ENCODE data around the gene KCNH3. TPM values are rescaled to one million over a fixed set of nuclear protein-coding genes. Genes with fewer than 3 reads are reported as not detected.

KCNH3 gene
- total RNA-seq, 1 donor from 2014 or later: 0.41 TPM

GRCh38 chr12:49584591-49584990 lies 45.8 kb downstream of the KCNH3 start:
- Histone ChIP-seq H3K36me3 (no peaks in the 10 kb centered on the region), H3K27ac (replicated peaks) (peak overlapping the region; percentile 67), H3K27me3 (ENCODE audit: low read depth) (no peaks in the 10 kb centered on the region), H3K4me1 (peaks cover 57% of the 10 kb centered on the region), H3K4me3 (no peak overlapping the region), H3K9me3 (replicated peaks) (no peaks in the 10 kb centered on the region)
- no peak for DNase-seq
- TF ChIP-seq, protein P1, sequence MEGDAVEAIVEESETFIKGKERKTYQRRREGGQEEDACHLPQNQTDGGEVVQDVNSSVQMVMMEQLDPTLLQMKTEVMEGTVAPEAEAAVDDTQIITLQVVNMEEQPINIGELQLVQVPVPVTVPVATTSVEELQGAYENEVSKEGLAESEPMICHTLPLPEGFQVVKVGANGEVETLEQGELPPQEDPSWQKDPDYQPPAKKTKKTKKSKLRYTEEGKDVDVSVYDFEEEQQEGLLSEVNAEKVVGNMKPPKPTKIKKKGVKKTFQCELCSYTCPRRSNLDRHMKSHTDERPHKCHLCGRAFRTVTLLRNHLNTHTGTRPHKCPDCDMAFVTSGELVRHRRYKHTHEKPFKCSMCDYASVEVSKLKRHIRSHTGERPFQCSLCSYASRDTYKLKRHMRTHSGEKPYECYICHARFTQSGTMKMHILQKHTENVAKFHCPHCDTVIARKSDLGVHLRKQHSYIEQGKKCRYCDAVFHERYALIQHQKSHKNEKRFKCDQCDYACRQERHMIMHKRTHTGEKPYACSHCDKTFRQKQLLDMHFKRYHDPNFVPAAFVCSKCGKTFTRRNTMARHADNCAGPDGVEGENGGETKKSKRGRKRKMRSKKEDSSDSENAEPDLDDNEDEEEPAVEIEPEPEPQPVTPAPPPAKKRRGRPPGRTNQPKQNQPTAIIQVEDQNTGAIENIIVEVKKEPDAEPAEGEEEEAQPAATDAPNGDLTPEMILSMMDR (IDR thresholded peaks at IDR 0.05; ENCODE audit: borderline replicate concordance): no peak
- intact Hi-C loops (cut with micrococcal nuclease): no loop called here

DNA sequence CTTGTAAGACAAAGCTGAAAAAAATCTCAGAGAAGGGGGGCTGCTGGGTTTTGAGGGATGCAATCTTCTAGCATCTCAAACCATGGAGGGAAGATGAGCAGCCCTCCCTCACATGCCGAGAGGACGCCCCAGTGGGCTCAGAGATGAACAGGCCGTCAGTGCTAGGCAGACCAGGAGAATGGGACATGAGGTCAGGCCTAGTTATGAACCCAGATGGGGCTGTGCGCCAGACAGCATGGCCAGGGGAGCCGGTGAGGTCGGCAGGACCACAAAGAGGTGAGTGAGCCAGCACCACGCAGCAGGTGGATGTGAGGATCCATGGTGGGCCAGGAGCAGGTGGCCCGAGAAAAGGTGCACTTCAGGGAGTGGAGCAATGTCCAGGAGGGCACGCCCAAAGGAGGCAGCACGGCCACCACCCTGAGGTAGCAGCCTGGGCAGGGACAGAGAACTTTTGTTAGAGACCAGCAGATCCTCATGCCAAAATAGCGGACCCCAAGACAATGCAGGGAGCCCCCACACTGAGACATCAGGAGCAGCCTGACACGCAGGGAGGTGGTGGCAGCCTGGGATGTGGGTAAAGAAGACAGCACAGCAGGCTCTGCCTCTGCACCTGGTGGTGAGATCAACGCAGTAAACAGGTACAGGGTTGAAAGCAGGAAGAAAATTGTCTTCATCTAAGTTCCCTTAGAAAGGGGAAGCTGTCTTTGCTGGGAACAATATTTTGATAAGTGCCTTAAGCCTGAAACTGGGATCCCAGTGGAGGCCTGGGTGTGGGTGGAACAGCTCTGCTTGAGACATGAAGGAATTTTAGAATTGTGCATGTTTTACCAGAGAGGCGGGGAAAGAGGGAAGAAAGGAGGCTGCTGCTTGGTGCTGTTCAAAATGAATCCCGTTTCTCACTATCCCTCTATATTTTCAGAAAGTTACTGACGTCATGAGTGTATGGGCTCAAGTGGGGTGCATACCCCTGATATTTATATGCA lies 46.9 kb downstream of the KCNH3 start:
- H3K27ac ChIP-seq (replicated peaks): no peak overlapping the region
- H3K36me3 ChIP-seq: no peaks in the 10 kb centered on the region
- intact Hi-C loops (cut with micrococcal nuclease): no loop called here
- no peaks in the 10 kb centered on the region for H3K9me3 ChIP-seq (replicated peaks)
- H3K4me3 ChIP-seq: no peak overlapping the region
- peaks cover 47% of the 10 kb centered on the region for H3K4me1 ChIP-seq
- DNase-seq: no peak
- TF ChIP-seq, protein P1 (IDR thresholded peaks at IDR 0.05; ENCODE audit: borderline replicate concordance): no peak
- no peaks in the 10 kb centered on the region for H3K27me3 ChIP-seq (ENCODE audit: low read depth)

DNA sequence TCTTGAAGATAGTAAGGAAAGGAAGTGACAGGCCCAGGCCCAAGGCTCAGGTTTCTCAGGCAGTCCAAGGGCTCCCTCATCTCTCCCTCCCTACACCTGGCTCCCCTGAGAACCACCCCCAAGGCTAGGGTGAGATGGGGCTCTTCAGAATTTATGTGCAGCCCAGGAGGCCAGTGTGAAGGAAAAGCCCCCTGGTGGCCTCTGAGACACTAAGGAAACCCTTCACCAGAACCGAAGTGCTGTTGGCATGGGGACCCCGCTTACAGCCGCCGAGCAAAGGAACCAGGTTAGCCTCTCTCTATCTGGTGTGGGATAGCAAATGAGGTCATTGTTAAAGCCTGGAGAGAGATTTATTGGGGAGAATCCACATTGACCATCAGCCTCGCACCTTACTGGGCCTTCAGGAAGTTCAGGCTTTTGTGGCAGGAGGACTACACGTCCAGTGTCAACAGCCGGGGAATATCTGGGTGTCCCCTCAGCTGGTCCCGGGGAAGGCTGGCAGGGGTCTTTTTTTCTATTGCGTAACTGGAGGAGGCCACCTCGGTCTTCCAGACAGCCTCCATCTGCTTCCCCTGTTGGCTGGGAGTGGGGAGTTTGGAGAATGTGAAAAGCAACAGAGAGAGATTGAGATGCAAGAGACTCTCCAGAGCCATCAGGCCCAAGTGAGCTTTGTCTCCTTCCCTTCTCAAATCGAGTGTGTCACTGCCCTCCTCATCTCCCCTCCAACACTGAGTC lies 48.5 kb downstream of the KCNH3 start:
- Histone ChIP-seq H3K36me3 (no peaks in the 10 kb centered on the region), H3K27ac (replicated peaks) (no peak overlapping the region), H3K27me3 (ENCODE audit: low read depth) (no peaks in the 10 kb centered on the region), H3K9me3 (replicated peaks) (no peaks in the 10 kb centered on the region), H3K4me1 (peaks cover 41% of the 10 kb centered on the region), H3K4me3 (no peak overlapping the region)
- intact Hi-C loops (cut with micrococcal nuclease): no loop called here
- TF ChIP-seq, protein P1 (IDR thresholded peaks at IDR 0.05; ENCODE audit: borderline replicate concordance): no peak
- no peak for DNase-seq

GRCh38 chr12:49588281-49588680 lies 49.5 kb downstream of the KCNH3 start:
- no peaks in the 10 kb centered on the region for H3K27me3 ChIP-seq (ENCODE audit: low read depth)
- peaks cover 31% of the 10 kb centered on the region for H3K4me1 ChIP-seq
- H3K36me3 ChIP-seq: no peaks in the 10 kb centered on the region
- no peak overlapping the region for H3K27ac ChIP-seq (replicated peaks)
- intact Hi-C loops (cut with micrococcal nuclease): no loop called here
- TF ChIP-seq, protein P1 (IDR thresholded peaks at IDR 0.05; ENCODE audit: borderline replicate concordance): no peak
- no peaks in the 10 kb centered on the region for H3K9me3 ChIP-seq (replicated peaks)
- no peak overlapping the region for H3K4me3 ChIP-seq
- no peak for DNase-seq

- Histone ChIP-seq H3K27me3 (ENCODE audit: low read depth) (no peaks in the 10 kb centered on the region), H3K27ac (replicated peaks) (no peak overlapping the region), H3K9me3 (replicated peaks) (no peaks in the 10 kb centered on the region), H3K36me3 (no peaks in the 10 kb centered on the region), H3K4me1 (peaks cover 25% of the 10 kb centered on the region), H3K4me3 (no peak overlapping the region)
- peak; percentile 58 for DNase-seq
- intact Hi-C loops (cut with micrococcal nuclease): no loop called here
- TF ChIP-seq, protein P1 (IDR thresholded peaks at IDR 0.05; ENCODE audit: borderline replicate concordance): no peak
Observed at GRCh38 chr12:49588721-49589516, 50.1 kb downstream of the KCNH3 start.

Data from left ventricle myocardium inferior (tissue), 1 donor.